NCI-H82 treated with DMSO at 0.1 percent for 48 hours (cell line): ENCODE data around the gene TTC27.
"Not testable (repeated sequence)": the region's sequence is repeated elsewhere in the genome, so short reads cannot be mapped to it uniquely, and the experiment has no call there.

ENCODE experiments used
- DNase-seq: peaks from one replicate; lab custom pipeline; 2025; ENCODE audit not compliant: unreplicated experiment; lab: John Stamatoyannopoulos, UW

Gene TTC27

GRCh38 chr2:32805104-32806095 is 177.6 kb downstream of the TTC27 start:
- no peak for DNase-seq

DNA sequence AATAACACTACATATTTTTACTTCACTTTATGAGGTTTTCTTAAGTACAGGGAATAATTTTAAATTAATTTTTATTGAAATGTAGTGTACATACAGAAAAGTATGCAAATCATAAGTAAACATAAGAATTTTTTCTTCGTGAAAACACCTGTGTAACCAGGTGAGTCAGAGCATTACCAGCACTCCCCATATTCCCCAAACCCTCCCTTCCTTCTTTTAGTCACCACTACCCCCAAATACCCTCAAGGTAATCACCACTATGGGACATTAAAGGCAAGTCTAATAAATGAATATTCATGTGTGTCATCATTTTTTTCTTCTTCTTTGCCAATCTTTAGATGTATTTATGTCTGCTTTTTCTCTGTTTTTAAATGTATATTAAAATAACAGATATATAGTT is 179.0 kb downstream of the TTC27 start:
- no peak for DNase-seq

DNA sequence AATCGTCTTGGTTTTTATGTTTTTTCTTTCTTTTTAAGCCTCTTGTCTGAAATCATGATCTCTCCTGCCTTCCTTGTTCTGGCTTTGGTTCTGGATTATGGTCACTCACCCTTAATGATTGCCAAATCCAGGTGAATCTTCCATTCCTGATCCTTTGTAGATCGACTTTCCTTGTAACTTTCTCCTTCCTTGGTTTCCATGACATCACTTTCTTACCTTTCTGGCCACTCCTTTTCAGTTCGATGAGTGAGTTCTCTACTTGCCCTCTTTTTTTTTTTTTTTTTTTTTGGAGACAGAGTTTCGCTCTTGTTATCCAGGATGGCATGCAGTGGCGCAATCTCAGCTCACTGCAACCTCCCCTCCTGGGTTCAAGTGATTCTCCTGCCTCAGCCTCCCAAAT is 179.8 kb downstream of the TTC27 start:
- DNase-seq = no peak

DNA sequence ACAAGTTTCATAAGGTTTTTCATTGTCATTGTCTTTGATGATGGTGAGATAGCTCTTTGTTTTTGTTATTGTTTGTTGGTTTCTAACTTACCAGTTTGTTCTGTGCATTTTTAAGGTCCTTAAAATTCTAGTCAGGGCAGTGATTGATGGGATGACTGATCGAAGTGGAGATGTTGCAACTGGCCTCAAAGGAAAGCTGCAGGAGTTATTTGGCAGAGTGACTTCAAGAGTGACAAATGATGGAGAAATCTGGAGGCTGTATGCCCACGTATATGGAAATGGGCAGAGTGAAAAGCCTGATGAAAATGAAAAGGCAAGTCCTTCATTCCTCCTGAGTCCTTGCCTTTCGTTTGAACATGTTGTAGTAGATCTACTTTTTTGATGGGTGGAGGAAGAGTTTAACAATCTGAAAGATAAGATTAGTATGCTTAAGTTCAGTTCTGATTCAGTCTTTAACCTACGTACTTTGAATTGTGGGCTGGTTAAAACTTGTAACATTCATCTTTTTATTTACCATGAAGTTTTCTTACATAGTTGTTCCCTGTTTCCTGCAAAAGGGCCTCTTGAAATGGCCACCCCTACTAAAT is 183.2 kb downstream of the TTC27 start:
- DNase-seq = no peak

- no peak for DNase-seq
Measured at GRCh38 chr2:32811696-32812095, 183.8 kb downstream of the TTC27 start.

GRCh38 chr2:32812316-32812715 is 184.5 kb downstream of the TTC27 start:
- no peak for DNase-seq

DNA sequence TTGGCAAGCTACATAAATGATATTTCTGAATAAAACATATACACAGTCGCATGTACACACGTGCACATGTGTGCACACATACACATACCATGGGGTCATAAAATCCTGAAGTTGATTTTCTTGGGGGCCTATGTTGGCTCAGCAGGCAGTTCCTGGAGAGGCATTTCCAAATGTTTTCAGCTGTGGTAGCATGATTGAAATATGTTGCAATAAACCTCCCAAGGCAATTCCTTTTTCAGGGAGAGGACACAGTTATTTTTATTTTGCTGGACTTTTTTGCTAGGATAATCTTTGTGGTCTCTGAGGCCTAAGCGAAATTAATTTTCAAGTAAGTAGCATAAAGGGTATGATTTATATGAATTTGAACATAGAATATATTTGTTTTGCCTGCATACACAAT is 192.2 kb downstream of the TTC27 start:
- DNase-seq = no peak

DNA sequence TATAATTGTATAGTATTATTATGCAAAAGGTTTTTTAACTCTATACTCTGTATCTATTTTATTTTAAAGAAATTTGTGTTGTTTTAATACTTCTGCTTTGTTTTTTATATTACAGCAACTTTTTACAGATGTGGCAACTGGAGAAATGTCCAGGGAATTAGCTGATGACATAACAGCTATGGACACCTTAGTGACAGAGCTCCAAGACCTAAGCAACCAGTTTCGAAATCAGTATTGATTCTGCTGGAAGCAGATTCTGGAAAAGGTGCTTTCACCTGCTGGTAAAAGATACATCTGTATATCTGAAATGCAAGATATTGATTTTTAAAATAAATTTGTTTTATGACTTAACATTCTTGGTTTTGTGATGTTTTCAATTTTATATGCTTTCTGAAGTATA is 192.9 kb downstream of the TTC27 start:
- no peak for DNase-seq

DNA sequence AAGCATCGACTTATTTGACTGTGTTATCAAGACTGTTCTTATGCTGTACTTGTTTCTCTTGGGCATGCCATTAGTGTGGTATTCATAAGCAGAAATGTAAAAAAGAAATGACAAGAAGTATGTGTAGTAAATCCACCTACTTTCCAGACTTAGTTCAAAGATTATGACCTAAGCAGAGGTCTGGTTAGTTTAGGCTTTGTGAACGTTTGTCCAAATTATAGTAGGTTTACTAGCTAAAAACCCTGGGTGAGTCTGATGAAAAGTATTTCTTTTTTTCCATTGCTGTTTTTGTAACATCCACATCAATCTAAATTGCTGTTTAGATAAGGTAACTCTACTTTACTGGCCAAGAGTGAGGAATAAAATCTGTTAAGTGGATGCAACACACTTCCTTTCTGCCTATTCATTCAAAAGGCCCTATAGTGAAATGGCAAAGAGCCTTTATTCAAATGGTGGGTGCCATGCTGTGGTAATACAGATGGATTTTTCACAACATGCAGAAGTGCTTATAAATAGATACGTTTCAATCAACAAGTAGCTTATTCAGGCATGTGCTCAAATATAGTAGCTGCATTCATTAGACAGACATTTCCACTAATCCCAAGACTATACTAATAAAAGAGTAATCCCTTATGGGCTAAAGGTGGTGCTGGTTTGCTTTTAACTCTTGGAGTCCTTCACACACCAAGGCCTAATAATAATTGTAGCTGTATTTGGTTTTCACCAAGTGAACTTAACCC is 196.4 kb downstream of the TTC27 start:
- no peak for DNase-seq

- no peak for DNase-seq
Measured at GRCh38 chr2:32825291-32825712, 197.5 kb downstream of the TTC27 start.

- no peak for DNase-seq
Measured at GRCh38 chr2:32830196-32830595, 202.3 kb downstream of the TTC27 start.

GRCh38 chr2:32832821-32833220 is 205.0 kb downstream of the TTC27 start:
- DNase-seq = no peak

GRCh38 chr2:32833709-32834108 is 205.9 kb downstream of the TTC27 start:
- no peak for DNase-seq

- no peak for DNase-seq
Measured at GRCh38 chr2:32835148-32835547, 207.3 kb downstream of the TTC27 start.

GRCh38 chr2:32836933-32837332 is 209.1 kb downstream of the TTC27 start:
- DNase-seq = no peak

- DNase-seq = no peak
Measured at GRCh38 chr2:32838418-32838817, 210.6 kb downstream of the TTC27 start.

- DNase-seq = no peak
Measured at GRCh38 chr2:32838949-32839348, 211.1 kb downstream of the TTC27 start.

DNA sequence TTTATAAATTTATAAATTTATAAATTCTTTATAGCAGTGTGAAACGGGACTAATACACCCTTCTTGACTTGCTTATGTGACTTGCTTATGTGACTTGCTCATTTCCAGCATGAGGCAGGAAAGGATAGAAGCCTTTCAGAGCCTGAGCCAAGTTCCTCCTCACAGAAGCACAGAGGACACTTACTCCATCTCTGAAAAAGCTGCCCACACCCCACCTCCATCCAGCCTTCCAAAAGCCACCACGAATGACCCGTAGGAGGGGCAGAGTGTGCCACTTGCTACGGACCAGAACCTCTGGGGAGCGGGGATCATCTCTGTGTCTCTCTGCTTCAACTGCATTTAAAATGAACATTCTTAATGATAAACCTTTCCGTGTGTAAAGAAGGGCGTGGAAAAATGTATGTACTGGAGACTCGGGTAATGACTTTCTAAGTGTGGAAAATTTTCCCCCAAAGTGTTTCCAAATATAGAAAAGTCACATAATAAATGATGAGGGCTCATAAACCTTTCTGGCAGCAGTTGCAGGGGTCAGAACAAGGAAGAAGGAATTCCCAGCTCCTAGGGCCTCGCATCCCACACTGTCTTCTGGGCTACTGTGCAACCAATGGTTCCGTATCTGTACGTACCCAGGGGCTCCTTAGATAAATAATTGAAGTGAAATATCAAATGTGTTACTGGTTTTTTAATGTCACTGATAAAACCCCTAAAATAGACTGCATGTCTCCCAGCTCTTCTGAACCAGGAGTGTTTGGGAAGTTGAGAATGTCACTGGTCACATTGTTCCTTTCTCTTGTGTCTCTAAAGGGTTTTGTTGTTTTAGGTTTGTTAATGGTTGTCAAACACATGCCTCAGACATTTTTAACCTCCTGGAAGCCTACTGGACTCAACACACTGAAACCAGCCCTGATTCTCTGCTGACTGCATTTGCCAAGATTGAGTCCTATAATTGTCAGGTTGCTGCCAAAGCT is 214.4 kb downstream of the TTC27 start:
- DNase-seq = no peak

GRCh38 chr2:32843699-32844098 is 215.8 kb downstream of the TTC27 start:
- no peak for DNase-seq

DNA sequence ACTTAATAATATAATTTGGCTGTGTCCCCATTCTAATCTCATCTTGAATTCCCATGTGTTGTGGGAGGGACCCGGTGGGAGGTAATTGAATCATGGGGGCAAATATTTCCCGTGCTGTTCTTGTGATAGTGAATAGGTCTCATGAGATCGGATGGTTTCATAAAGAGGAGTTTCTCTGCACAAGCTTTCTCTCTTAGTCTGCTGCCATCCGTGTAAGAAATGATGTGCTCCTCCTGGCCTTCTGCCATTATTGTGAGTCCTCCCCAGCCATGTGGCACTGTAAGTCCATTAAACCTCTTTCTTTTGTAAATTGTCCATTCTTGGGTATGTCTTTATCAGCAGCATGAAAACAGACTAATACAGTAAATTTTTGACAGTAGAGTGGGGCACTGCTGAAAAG is 216.4 kb downstream of the TTC27 start:
- no peak for DNase-seq

DNA sequence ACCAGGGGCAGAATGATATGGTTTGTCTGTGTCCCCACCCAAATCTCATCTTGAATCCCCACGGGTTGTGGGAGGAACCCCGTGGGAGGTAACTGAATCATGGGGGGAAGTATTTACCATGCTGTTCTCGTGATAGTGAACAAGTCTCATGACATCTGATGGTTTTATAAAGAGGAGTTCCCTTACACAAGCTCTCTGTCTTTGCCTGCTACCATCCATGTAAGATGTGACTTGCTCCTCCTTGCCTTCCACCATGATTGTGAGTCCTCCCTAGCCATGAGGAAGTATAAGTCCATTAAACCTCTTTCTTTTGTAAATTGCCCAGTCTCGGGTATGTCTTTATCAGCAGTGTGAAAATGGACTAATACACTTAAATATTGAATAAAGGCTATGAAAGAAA is 218.4 kb downstream of the TTC27 start:
- not testable (repeated sequence) for DNase-seq
